Suppressor macrophage (primary cell): ENCODE results near the gene ZBTB20.

Experiments
- DNase-seq, 4 experiments: peaks; one replicate each; pipeline ENCODE4 v3.0.0-alpha.2; 2020 to 2022

The ZBTB20 gene

GRCh38 chr3:114867835-114868503 lies 279.1 kb downstream of the ZBTB20 start:
- no peak for DNase-seq

DNA sequence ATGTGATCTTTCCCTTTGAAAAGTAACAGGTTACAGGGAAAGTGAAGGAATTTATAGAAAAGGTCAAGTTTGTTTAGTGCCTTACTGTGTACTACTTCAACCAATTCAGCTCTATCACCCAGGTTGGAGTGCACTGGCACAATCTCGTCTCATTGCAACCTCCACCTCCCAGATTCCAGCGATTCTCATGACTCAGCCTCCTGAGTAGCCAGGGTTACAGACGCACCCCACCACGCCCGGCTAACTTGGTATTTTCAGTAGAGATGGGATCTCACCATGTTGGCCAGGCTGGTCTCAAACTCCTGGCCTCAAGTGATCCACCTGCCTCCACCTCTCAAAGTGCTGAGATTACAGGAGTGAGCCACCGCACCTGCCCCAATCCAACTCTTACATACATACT lies 279.7 kb downstream of the ZBTB20 start:
- DNase-seq, result no peak

DNA sequence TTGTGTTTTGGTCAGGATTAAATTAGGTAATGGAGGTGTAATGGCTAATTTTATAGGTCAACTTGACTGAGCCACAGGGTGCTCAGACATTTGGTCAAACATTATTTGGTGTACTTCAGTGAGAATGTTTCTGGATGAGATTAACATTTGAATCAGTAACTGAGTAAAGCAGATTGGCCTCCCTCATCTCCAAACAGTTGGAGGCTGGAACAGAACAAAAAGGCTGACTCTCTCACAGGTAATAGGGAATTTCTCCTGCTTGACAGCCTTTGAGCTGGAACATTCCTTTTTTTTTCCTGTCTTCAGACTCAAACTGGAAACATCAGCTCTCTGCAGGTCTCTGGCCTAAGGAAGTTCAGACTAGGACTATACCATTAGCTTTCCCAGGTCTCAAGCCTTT lies 280.7 kb downstream of the ZBTB20 start:
- DNase-seq, result no peak

DNA sequence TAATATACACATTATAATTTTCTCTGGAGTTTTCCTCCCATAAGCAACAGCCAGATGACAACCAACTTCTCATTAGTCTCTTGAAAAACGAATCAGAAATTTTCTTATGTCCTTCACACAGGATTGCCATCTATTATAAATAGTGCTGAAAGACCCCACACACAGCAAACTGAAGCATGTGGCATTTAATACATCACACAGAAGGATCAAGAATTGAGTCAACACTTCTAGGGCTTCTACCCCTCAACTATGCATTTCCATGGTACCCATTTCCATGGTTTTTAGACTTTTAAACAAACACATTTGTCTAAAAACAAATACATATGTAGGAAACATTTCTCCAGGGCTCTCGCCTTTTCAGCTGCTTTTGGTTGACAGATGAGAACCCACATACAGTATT lies 282.1 kb downstream of the ZBTB20 start:
- no peak for DNase-seq

DNA sequence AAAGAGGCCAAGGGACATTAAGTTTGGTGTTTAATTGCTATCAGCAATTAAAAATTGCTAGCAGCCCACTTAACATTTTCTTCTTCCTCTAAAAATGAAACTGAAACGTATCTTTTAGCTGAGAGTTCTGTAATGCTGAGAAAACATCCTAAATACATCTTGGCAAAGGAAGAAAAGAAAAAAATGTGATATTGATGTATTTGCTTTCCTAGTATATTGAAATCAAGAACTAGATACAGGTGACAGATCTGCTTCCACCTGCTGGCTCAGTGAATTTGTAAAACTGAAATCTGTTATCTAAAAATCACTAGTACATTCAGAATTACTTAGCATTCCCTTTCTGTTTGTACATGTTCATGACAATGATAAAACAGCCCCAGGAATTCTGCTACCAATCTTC lies 283.2 kb downstream of the ZBTB20 start:
- DNase-seq, result no peak

- no peak for DNase-seq
Observed at GRCh38 chr3:114861666-114862065, 285.4 kb downstream of the ZBTB20 start.

DNA sequence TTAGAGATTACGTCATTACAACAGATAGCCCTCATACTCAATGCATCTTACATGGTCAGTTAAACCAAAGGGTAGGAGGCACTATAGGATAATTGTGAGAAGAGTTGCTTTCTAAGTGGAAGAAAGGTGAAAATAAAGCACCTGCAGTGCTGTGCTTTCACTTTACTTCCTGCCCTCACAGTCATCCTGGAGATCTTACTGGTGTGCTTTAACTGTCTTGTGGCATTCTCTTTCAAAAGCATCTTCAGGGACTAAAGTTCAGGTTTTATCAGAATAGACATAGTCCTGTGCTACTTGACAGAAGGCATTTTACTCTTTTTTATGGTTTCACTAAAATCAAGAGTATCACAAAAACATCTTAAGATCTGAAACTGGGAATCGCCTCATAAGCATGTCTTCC lies 286.6 kb downstream of the ZBTB20 start:
- no peak for DNase-seq

DNA sequence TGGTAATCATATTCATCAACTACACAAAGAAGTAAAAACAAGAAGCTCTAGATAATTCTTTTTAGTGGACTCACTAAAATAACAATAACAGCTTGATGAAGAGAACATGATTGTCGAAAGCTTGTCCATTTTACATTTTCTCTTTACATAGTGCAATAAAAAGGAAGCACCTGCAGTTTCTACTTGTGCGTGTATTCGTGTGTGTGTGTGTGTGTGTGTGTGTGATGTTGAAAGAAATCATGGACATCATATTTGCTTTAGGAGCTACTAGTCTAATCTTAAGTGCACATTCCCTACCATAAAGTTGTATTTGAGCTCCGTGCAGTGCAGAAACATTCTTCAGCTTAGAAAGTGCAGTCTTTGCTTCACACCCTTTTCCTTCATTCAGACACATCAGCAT lies 288.8 kb downstream of the ZBTB20 start:
- no peak for DNase-seq

GRCh38 chr3:114857299-114857701 lies 289.8 kb downstream of the ZBTB20 start:
- no peak for DNase-seq

GRCh38 chr3:114856835-114857234 lies 290.3 kb downstream of the ZBTB20 start:
- no peak for DNase-seq

GRCh38 chr3:114855839-114856238 lies 291.2 kb downstream of the ZBTB20 start:
- no peak for DNase-seq

DNA sequence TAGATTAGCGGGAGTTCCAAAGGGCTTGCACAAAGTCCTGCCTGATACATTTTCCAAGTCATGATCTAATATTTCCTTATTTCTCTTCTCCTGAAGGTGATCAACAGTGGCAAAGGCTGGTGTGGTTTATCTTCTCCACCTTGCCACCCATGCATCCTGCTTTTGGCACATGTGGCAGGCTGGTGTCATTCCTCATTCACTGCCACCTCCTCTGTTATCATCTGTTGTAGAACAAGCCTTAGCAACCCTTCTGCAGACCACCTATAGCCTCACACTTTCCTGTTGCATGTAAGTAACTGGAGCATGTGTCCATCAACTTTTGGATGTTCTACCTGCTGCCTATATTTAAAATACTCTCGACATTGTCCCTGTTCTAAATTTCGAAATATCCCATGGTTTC lies 294.1 kb downstream of the ZBTB20 start:
- no peak for DNase-seq

- DNase-seq, result no peak
Observed at GRCh38 chr3:114850898-114851297, 296.2 kb downstream of the ZBTB20 start.

DNA sequence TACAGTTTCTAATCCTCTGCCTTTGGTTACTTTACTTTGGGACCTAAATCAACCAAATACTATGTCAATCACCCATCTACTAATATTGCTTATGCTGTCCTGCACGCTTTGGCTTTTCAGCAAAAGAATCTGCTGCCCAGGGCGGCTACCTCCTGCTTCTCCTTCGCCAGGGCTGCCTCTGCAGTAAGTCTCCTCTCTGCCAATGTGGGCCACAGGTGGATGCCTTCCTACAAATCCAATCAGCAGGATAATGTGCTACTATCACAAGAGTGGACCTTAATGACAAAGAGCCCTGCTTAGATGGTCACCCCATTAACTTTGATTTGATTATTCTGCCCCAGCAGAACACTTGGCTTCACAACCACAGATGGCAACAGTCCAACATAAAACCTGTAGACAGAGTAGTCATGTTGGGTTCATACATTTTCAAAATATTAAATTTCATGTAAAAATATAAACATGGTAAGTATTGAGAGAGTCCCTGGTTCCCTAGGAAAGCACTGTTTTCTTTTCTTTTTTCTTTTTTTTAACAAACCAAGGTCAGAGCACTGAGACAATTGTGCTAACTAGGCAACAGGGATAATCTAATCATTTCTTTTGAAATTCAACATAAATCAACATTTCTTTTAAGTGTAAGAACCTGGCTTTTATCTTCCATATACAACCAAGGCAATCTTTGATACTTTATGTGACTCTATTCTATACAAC lies 298.3 kb downstream of the ZBTB20 start:
- no peak for DNase-seq

GRCh38 chr3:114848082-114848481 lies 299.0 kb downstream of the ZBTB20 start:
- no peak for DNase-seq

- DNase-seq, result no peak
Observed at GRCh38 chr3:114847564-114847963, 299.5 kb downstream of the ZBTB20 start.

DNA sequence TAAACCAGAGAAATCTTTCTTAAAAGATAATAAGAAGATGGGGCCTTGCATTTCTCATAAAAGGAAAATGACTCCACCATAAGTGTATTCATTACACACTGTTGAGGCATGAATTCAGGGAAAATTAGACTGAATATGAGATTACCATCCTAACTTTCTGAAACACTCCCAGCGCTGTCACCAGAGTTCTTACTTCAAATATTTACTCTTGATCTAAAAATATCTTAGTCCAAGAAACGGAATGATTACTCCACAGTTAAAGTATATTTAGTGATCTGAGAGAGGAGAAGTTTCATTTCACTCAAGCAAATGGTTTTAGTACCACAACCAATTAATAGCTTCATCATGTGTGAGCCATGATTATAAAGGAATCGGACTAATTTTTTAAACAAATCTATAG lies 300.3 kb downstream of the ZBTB20 start:
- no peak for DNase-seq

GRCh38 chr3:114846252-114846651 lies 300.8 kb downstream of the ZBTB20 start:
- DNase-seq, result no peak

DNA sequence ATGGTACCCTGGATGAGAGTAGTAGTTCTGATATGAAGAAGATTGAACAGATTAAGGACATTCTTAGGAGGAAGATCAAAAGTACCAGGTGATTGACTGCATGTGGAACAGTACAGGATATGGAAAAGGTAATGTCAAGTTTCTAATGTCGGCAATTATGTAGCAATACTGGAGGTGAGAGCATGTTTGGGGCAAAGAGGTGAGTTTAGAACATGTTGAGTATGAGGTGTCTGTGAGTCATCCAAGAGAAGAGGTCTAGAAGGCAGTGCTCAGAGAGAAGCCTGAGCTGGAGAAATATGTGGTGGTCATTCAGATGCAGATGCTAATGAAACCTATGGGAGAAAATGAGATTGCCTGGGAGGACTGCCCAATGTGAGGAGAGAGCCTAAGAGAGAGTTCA lies 305.6 kb downstream of the ZBTB20 start:
- DNase-seq, result no peak

GRCh38 chr3:114839476-114839875 lies 307.6 kb downstream of the ZBTB20 start:
- no peak for DNase-seq

DNA sequence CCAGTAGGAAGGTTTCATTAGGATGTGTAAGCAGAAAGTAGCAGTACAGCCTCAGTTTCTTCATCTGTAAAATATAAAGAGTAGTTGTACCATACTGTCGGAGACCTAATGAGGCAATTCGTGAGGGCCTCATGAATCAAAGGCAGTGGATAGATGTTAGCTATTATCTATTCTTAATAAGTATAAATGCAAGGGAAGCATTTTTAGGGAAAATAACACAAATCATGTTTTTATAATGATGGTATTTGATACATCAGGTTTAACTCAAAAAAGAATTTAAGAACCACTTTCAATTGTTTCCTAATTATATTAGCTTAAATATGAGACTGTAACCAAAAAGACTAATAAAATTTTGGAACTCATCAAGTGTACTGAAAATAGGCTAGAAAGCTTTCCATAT lies 309.1 kb downstream of the ZBTB20 start:
- no peak for DNase-seq

- DNase-seq, result no peak
Observed at GRCh38 chr3:114834175-114834940, 312.7 kb downstream of the ZBTB20 start.

GRCh38 chr3:114831861-114832260 lies 315.2 kb downstream of the ZBTB20 start:
- DNase-seq, result no peak

DNA sequence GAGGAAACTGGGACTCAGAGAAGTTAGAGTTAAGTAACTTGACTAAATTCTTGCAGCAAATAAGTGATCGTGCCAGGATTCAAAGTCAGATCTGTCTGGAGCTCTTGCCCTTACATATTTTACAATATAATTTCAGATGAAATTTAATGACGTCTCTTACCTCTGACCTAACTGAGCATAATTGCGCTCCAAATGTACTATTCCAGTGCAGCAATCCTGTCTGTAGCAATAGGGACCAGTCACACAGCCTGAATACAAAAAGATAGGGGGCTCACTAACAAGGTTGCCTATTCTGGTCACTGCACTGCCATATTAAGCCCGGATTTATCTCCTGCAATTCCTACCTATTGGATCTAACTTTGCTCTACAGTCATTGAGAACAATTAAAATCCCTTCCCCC lies 316.4 kb downstream of the ZBTB20 start:
- no peak for DNase-seq
